ENCODE measurements around the gene RUFY3. TPM values are rescaled to one million over a fixed set of nuclear protein-coding genes. Genes with fewer than 3 reads are reported as not detected.
A peak's percentile ranks its signal among the peaks of the same experiment; 100 is the strongest.
"Not testable (repeated sequence)": the region's sequence is repeated elsewhere in the genome, so short reads cannot be mapped to it uniquely, and the experiment has no call there.

RUFY3 gene
- polyA plus RNA-seq, 1 donor: 70.1 TPM

- H3K27ac ChIP-seq (ENCODE audit: low read length): no peak overlapping the region
- H3K4me3 ChIP-seq (ENCODE audit: low read length): no peak overlapping the region
- H3K4me1 ChIP-seq (ENCODE audit: control insufficient read depth, insufficient read depth, low read length): peaks cover 3% of the 10 kb centered on the region
- H3K36me3 ChIP-seq (ENCODE audit: control insufficient read depth, insufficient read depth, low read length): no peaks in the 10 kb centered on the region
- WGBS (ENCODE audit: insufficient coverage, low lambda C conversion rate): 77% methylated on average over 3 of the region's 5 CpGs
- peak; percentile 66 to 84 for DNase-seq
- no peaks in the 10 kb centered on the region for H3K9me3 ChIP-seq (ENCODE audit: control insufficient read depth, low read depth, low read length)
- no peaks in the 10 kb centered on the region for H3K27me3 ChIP-seq (ENCODE audit: control insufficient read depth, insufficient read depth, low read length)
Measured at GRCh38 chr4:70714079-70714887, 7.5 kb upstream of the RUFY3 start.

GRCh38 chr4:70715097-70715496 is 6.7 kb upstream of the RUFY3 start:
- Histone ChIP-seq H3K36me3 (ENCODE audit: control insufficient read depth, insufficient read depth, low read length) (no peaks in the 10 kb centered on the region), H3K4me1 (ENCODE audit: control insufficient read depth, insufficient read depth, low read length) (peaks cover 3% of the 10 kb centered on the region), H3K27ac (ENCODE audit: low read length) (no peak overlapping the region), H3K27me3 (ENCODE audit: control insufficient read depth, insufficient read depth, low read length) (no peaks in the 10 kb centered on the region), H3K9me3 (ENCODE audit: control insufficient read depth, low read depth, low read length) (no peaks in the 10 kb centered on the region), H3K4me3 (ENCODE audit: low read length) (no peak overlapping the region)
- no peak for DNase-seq
- no CpG with 5 or more reads among the region's 6 CpGs for WGBS (ENCODE audit: insufficient coverage, low lambda C conversion rate)

GRCh38 chr4:70718811-70719604 is 2.8 kb upstream of the RUFY3 start:
- H3K9me3 ChIP-seq (ENCODE audit: control insufficient read depth, low read depth, low read length): no peaks in the 10 kb centered on the region
- 100% methylated on average over 1 of the region's 13 CpGs for WGBS (ENCODE audit: insufficient coverage, low lambda C conversion rate)
- no peaks in the 10 kb centered on the region for H3K27me3 ChIP-seq (ENCODE audit: control insufficient read depth, insufficient read depth, low read length)
- no peak overlapping the region for H3K27ac ChIP-seq (ENCODE audit: low read length)
- H3K4me1 ChIP-seq (ENCODE audit: control insufficient read depth, insufficient read depth, low read length): no peaks in the 10 kb centered on the region
- no peak overlapping the region for H3K4me3 ChIP-seq (ENCODE audit: low read length)
- no peaks in the 10 kb centered on the region for H3K36me3 ChIP-seq (ENCODE audit: control insufficient read depth, insufficient read depth, low read length)
- no peak for DNase-seq

GRCh38 chr4:70722199-70722791 is 531 bp downstream of the RUFY3 start:
- Histone ChIP-seq H3K4me3 (ENCODE audit: low read length) (peak overlapping the region; percentile 19), H3K36me3 (ENCODE audit: control insufficient read depth, insufficient read depth, low read length) (no peaks in the 10 kb centered on the region), H3K27ac (ENCODE audit: low read length) (peak overlapping the region; percentile 37), H3K9me3 (ENCODE audit: control insufficient read depth, low read depth, low read length) (no peaks in the 10 kb centered on the region), H3K4me1 (ENCODE audit: control insufficient read depth, insufficient read depth, low read length) (no peaks in the 10 kb centered on the region), H3K27me3 (ENCODE audit: control insufficient read depth, insufficient read depth, low read length) (no peaks in the 10 kb centered on the region)
- DNase-seq: no peak
- no CpG with 5 or more reads among the region's 7 CpGs for WGBS (ENCODE audit: insufficient coverage, low lambda C conversion rate)

- H3K9me3 ChIP-seq (ENCODE audit: control insufficient read depth, low read depth, low read length): no peaks in the 10 kb centered on the region
- no peaks in the 10 kb centered on the region for H3K27me3 ChIP-seq (ENCODE audit: control insufficient read depth, insufficient read depth, low read length)
- H3K4me1 ChIP-seq (ENCODE audit: control insufficient read depth, insufficient read depth, low read length): no peaks in the 10 kb centered on the region
- WGBS (ENCODE audit: insufficient coverage, low lambda C conversion rate): no CpG with 5 or more reads among the region's 3 CpGs
- H3K4me3 ChIP-seq (ENCODE audit: low read length): no peak overlapping the region
- no peak overlapping the region for H3K27ac ChIP-seq (ENCODE audit: low read length)
- DNase-seq: no peak
- no peaks in the 10 kb centered on the region for H3K36me3 ChIP-seq (ENCODE audit: control insufficient read depth, insufficient read depth, low read length)
Measured at GRCh38 chr4:70724463-70724862, 2.7 kb downstream of the RUFY3 start.

- no peak overlapping the region for H3K27ac ChIP-seq (ENCODE audit: low read length)
- DNase-seq: no peak
- H3K36me3 ChIP-seq (ENCODE audit: control insufficient read depth, insufficient read depth, low read length): no peaks in the 10 kb centered on the region
- no peaks in the 10 kb centered on the region for H3K27me3 ChIP-seq (ENCODE audit: control insufficient read depth, insufficient read depth, low read length)
- no peak overlapping the region for H3K4me3 ChIP-seq (ENCODE audit: low read length)
- no peaks in the 10 kb centered on the region for H3K4me1 ChIP-seq (ENCODE audit: control insufficient read depth, insufficient read depth, low read length)
- H3K9me3 ChIP-seq (ENCODE audit: control insufficient read depth, low read depth, low read length): no peaks in the 10 kb centered on the region
- no CpG with 5 or more reads among the region's 1 CpG for WGBS (ENCODE audit: insufficient coverage, low lambda C conversion rate)
Measured at GRCh38 chr4:70725633-70726032, 3.9 kb downstream of the RUFY3 start.

- H3K9me3 ChIP-seq (ENCODE audit: control insufficient read depth, low read depth, low read length); H3K4me1 ChIP-seq (ENCODE audit: control insufficient read depth, insufficient read depth, low read length); H3K4me3 ChIP-seq (ENCODE audit: low read length); H3K27ac ChIP-seq (ENCODE audit: low read length); H3K36me3 ChIP-seq (ENCODE audit: control insufficient read depth, insufficient read depth, low read length); DNase-seq; H3K27me3 ChIP-seq (ENCODE audit: control insufficient read depth, insufficient read depth, low read length): not testable (repeated sequence)
- WGBS (ENCODE audit: insufficient coverage, low lambda C conversion rate): no CpG with 5 or more reads among the region's 11 CpGs
Measured at GRCh38 chr4:70726515-70726914, 4.8 kb downstream of the RUFY3 start.

- Histone ChIP-seq H3K36me3 (ENCODE audit: control insufficient read depth, insufficient read depth, low read length) (no peaks in the 10 kb centered on the region), H3K4me1 (ENCODE audit: control insufficient read depth, insufficient read depth, low read length) (no peaks in the 10 kb centered on the region), H3K27me3 (ENCODE audit: control insufficient read depth, insufficient read depth, low read length) (no peaks in the 10 kb centered on the region), H3K27ac (ENCODE audit: low read length) (no peak overlapping the region), H3K4me3 (ENCODE audit: low read length) (no peak overlapping the region), H3K9me3 (ENCODE audit: control insufficient read depth, low read depth, low read length) (no peaks in the 10 kb centered on the region)
- WGBS (ENCODE audit: insufficient coverage, low lambda C conversion rate): no CpG with 5 or more reads among the region's 11 CpGs
- no peak for DNase-seq
Measured at GRCh38 chr4:70728091-70728490, 6.3 kb downstream of the RUFY3 start.

- H3K27ac ChIP-seq (ENCODE audit: low read length); DNase-seq; H3K36me3 ChIP-seq (ENCODE audit: control insufficient read depth, insufficient read depth, low read length); H3K4me1 ChIP-seq (ENCODE audit: control insufficient read depth, insufficient read depth, low read length); H3K4me3 ChIP-seq (ENCODE audit: low read length); H3K27me3 ChIP-seq (ENCODE audit: control insufficient read depth, insufficient read depth, low read length); H3K9me3 ChIP-seq (ENCODE audit: control insufficient read depth, low read depth, low read length): not testable (repeated sequence)
- 83% methylated on average over 1 of the region's 9 CpGs for WGBS (ENCODE audit: insufficient coverage, low lambda C conversion rate)
Measured at GRCh38 chr4:70732878-70733277, 11.1 kb downstream of the RUFY3 start.

GRCh38 chr4:70734168-70734954 is 12.6 kb downstream of the RUFY3 start:
- Histone ChIP-seq H3K27me3 (ENCODE audit: control insufficient read depth, insufficient read depth, low read length) (no peaks in the 10 kb centered on the region), H3K36me3 (ENCODE audit: control insufficient read depth, insufficient read depth, low read length) (no peaks in the 10 kb centered on the region), H3K27ac (ENCODE audit: low read length) (peak overlapping the region; percentile 72), H3K4me3 (ENCODE audit: low read length) (peak overlapping the region; percentile 39), H3K4me1 (ENCODE audit: control insufficient read depth, insufficient read depth, low read length) (peaks cover 4% of the 10 kb centered on the region), H3K9me3 (ENCODE audit: control insufficient read depth, low read depth, low read length) (no peaks in the 10 kb centered on the region)
- WGBS (ENCODE audit: insufficient coverage, low lambda C conversion rate): no CpG with 5 or more reads among the region's 5 CpGs
- peak; percentile 41 to 76 for DNase-seq

Measured in large intestine (tissue), 3 donors.